OCI-LY7 (cell line): ENCODE results near the gene CIITA. TPM values are rescaled to one million over a fixed set of nuclear protein-coding genes. Genes with fewer than 3 reads are reported as not detected.

Source experiments
- BruUV-seq: library from RNA; stranded (reverse); fragments of 400-500 nt; replicated peaks from 2 replicates; lab custom pipeline; 2021; lab: Mats Ljungman, UMichigan
- CTCF ChIA-PET: fragments of 300-600 bp; sonication (Branson Sonifier 250); formaldehyde crosslinking; loops from one replicate; lab custom pipeline; 2022; ENCODE audit warnings: antibody characterized with exemption; ENCODE audit not compliant: unreplicated experiment; lab: Charles Lee
- POLR2A ChIA-PET: fragments of 300-600 bp; sonication (Branson Sonifier 250); formaldehyde crosslinking; loops from one replicate; lab custom pipeline; 2022; ENCODE audit warnings: antibody characterized with exemption; lab: Charles Lee
- DNase-seq: peaks from one replicate; pipeline ENCODE4 v3.0.0-alpha.2; 2015; ENCODE audit warnings: low spot score
- H2AFZ ChIP-seq: fragments of 200-600 bp; sonication (generic), shearing (Covaris generic); 2 replicates; pipeline ENCODE4 v1.6.1; 2014; ENCODE audit warnings: mild to moderate bottlenecking, antibody characterized with exemption, low read length, moderate library complexity
- H3K27ac ChIP-seq: fragments of 200-600 bp; sonication (generic); 2 replicates; pipeline ENCODE4 v1.5.1; 2014; ENCODE audit warnings: mixed run types, low read depth, mild to moderate bottlenecking, moderate library complexity, low read length, inconsistent platforms; ENCODE audit not compliant: poor library complexity, severe bottlenecking
- H3K36me3 ChIP-seq: fragments of 200-600 bp; sonication (generic); 2 replicates; pipeline ENCODE4 v1.6.1; 2014; ENCODE audit warnings: mild to moderate bottlenecking, antibody characterized with exemption, low read length, moderate library complexity, mixed read lengths; ENCODE audit not compliant: insufficient read depth
- H3K4me1 ChIP-seq: fragments of 200-600 bp; sonication (generic); 2 replicates; pipeline ENCODE4 v1.5.1; 2014; ENCODE audit warnings: mild to moderate bottlenecking, low read length; ENCODE audit not compliant: insufficient read depth, poor library complexity, severe bottlenecking
- H3K4me2 ChIP-seq: fragments of 200-600 bp; sonication (generic); 2 replicates; pipeline ENCODE4 v1.6.1; 2014; ENCODE audit warnings: mild to moderate bottlenecking, low read length
- H3K4me3 ChIP-seq: fragments of 200-600 bp; sonication (generic); 2 replicates; pipeline ENCODE4 v1.5.1; 2014; ENCODE audit warnings: mild to moderate bottlenecking, low read depth, low read length; ENCODE audit not compliant: poor library complexity, severe bottlenecking
- H3K79me2 ChIP-seq: fragments of 200-600 bp; sonication (generic); 2 replicates; pipeline ENCODE4 v1.6.1; 2016; ENCODE audit warnings: low read depth, mild to moderate bottlenecking, low read length, moderate library complexity, mixed read lengths; ENCODE audit not compliant: insufficient read depth
- H3K9me2 ChIP-seq: fragments of 200-600 bp; sonication (generic); 2 replicates; pipeline ENCODE4 v1.6.1; 2016; ENCODE audit warnings: mild to moderate bottlenecking, low read length, mixed read lengths; ENCODE audit not compliant: insufficient read depth
- H3K9me3 ChIP-seq: fragments of 200-600 bp; sonication (generic); 2 replicates; pipeline ENCODE4 v1.6.1; 2014; ENCODE audit warnings: mild to moderate bottlenecking, mixed run types, low read length, mixed read lengths
- H4K20me1 ChIP-seq: fragments of 200-600 bp; sonication (generic); 2 replicates; pipeline ENCODE4 v1.6.1; 2014; ENCODE audit warnings: mild to moderate bottlenecking, antibody characterized with exemption, low read length, moderate library complexity, mixed read lengths; ENCODE audit not compliant: insufficient read depth
- EZH2phosphoT487 ChIP-seq: fragments of 200-600 bp; sonication (generic); IDR thresholded peaks from 2 replicates; pipeline ENCODE4 v1.6.1; 2018; ENCODE audit warnings: low read depth, borderline replicate concordance, mild to moderate bottlenecking, mixed run types, antibody characterized with exemption, low read length, moderate library complexity, mixed read lengths
- intact Hi-C: fragments of 100-400 bp; cut with micrococcal nuclease; formaldehyde crosslinking; loops from one replicate; pipeline ENCODE4 v1.10.0; 2022; ENCODE audit not compliant: unreplicated experiment
- total RNA-seq, 2 experiments: library from RNA; depleted of rRNA in 1 of 2; stranded (reverse); fragments of >200 nt in 1 of 2; shearing (Covaris generic) in 1 of 2; gene quantifications; 2 replicates each; pipeline ENCODE4 v1.2.3, GENCODE V29; 2014 to 2022
- TF ChIP-seq, protein P1 (sequence below): fragments of 200-600 bp; sonication (generic); conservative IDR thresholded peaks from 2 replicates; pipeline ENCODE4 v1.5.1; 2014; ENCODE audit warnings: mild to moderate bottlenecking, antibody characterized with exemption, low read length, moderate library complexity, mixed read lengths

Gene CIITA
- total RNA-seq, 2 experiments from 2014 or later, result 68.7 to 101 TPM

DNA sequence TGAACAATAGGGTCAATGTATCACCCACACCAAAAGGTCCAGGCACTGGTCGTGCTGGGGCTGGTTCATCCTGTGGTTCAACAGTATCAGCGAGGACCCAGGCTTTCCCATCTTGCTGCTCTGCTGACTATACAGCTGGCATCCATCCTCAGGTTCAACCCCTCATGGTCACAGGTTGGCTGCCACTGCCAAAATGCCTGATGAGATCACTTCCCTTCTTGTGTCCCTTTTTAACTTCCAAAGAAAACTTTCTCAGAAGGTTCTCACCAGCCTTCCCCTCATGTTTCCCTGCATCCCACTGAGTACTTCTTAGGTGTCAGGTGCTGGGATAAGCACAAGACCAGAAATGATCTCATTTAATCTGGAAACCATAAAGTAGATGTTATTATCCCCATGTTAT, 93.1 kb downstream of the CIITA start:
- Histone ChIP-seq H3K79me2 (no peaks in the 10 kb centered on the region), H2AFZ (no peak overlapping the region), H4K20me1 (no peaks in the 10 kb centered on the region), H3K9me2 (no peaks in the 10 kb centered on the region), H3K36me3 (peaks cover 78% of the 10 kb centered on the region), H3K4me1 (peaks cover 10% of the 10 kb centered on the region), H3K27ac (no peak overlapping the region), H3K9me3 (no peaks in the 10 kb centered on the region), H3K4me2 (no peak overlapping the region), H3K4me3 (no peak overlapping the region)
- CTCF ChIA-PET, result no interaction called here
- no peak for DNase-seq
- intact Hi-C loops, result loop anchor here (2.0 to 5.0 kb wide), 2 partner anchors 385 to 402 kb away; no protein-coding TSS in a partner anchor
- BruUV-seq, result no TSS peak
- no peak for TF ChIP-seq EZH2phosphoT487
- TF ChIP-seq, protein P1, sequence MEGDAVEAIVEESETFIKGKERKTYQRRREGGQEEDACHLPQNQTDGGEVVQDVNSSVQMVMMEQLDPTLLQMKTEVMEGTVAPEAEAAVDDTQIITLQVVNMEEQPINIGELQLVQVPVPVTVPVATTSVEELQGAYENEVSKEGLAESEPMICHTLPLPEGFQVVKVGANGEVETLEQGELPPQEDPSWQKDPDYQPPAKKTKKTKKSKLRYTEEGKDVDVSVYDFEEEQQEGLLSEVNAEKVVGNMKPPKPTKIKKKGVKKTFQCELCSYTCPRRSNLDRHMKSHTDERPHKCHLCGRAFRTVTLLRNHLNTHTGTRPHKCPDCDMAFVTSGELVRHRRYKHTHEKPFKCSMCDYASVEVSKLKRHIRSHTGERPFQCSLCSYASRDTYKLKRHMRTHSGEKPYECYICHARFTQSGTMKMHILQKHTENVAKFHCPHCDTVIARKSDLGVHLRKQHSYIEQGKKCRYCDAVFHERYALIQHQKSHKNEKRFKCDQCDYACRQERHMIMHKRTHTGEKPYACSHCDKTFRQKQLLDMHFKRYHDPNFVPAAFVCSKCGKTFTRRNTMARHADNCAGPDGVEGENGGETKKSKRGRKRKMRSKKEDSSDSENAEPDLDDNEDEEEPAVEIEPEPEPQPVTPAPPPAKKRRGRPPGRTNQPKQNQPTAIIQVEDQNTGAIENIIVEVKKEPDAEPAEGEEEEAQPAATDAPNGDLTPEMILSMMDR, result no peak
- POLR2A ChIA-PET, result interaction anchor here (0.5 kb wide), 1 partner anchor 348 kb away, joined by 5 read pairs; no protein-coding TSS in a partner anchor

DNA sequence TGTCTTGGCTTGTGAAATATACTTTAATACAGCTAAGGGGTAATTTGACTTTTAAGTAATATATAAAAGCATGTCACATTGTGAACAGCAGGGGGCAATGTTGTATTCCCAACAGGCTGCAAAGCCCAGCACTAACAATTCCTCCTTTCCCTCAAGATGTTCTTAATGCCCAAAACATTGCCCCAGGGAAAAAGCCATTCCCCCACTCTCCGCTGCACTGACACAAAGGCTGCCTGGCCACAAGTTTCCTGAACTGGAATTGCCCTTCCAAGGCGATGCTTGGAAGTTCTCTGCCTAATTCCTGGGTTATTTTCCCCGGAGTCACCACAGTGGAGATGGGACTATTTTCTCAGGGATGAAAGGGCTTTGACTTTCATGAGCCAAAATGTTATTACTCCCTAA, 94.6 kb downstream of the CIITA start:
- BruUV-seq, result no TSS peak
- no peak overlapping the region for H3K4me3 ChIP-seq
- H3K9me3 ChIP-seq, result no peaks in the 10 kb centered on the region
- peak; percentile 66 for DNase-seq
- H3K79me2 ChIP-seq, result no peaks in the 10 kb centered on the region
- CTCF ChIA-PET, result interaction anchor here (1.4 kb wide), 1 partner anchor 11 kb away, joined by 4 read pairs; no protein-coding TSS in a partner anchor
- POLR2A ChIA-PET, result no interaction called here
- intact Hi-C loops, result loop anchor here (2.0 to 5.0 kb wide), 2 partner anchors 383 to 401 kb away; no protein-coding TSS in a partner anchor
- H4K20me1 ChIP-seq, result no peaks in the 10 kb centered on the region
- no peaks in the 10 kb centered on the region for H3K4me1 ChIP-seq
- no peak overlapping the region for H3K27ac ChIP-seq
- H3K4me2 ChIP-seq, result no peak overlapping the region
- no peaks in the 10 kb centered on the region for H3K9me2 ChIP-seq
- H3K36me3 ChIP-seq, result peaks cover 76% of the 10 kb centered on the region
- H2AFZ ChIP-seq, result no peak overlapping the region
- TF ChIP-seq, protein P1, result peak; percentile 91
- TF ChIP-seq EZH2phosphoT487, result no peak

DNA sequence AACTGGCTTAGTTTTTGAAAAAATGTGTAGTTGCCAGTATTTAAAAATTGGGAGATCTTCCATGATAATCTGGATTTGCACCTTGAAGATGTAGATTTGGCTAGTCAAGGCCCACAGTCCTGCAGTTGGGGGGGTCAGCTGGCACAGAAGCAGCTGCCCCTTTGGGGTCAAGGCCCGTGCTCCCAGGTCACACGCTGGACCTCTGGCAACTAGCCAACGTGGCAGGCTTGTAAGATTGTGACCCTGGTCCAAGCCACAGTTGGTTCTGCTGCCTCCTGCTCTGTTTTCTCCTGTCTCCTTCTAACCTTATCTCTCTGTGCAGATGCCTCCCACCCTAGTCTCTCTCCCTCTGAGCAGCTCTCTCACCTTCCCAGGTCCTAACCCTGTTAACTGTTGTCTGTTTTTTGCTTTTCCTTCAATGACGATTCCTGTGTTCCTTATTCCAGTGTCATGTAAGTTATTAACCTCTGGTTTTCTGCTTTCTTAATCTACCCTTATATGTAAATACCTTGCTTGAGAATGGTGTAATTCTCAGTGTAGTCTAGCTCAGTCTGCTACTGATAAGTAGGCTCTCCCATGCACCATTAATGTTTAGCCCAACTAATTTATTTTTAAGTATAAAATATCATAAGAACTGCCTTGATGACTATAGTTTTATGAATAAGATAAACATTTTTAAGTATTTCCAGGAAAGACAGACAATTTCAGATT, 95.3 kb downstream of the CIITA start:
- ChIA-PET POLR2A (no interaction called here), CTCF (interaction anchor here (0.6 to 1.4 kb wide), 2 partner anchors 10 to 106 kb away, joined by 3 to 4 read pairs; no protein-coding TSS in a partner anchor)
- Histone ChIP-seq H3K4me1 (no peaks in the 10 kb centered on the region), H2AFZ (no peak overlapping the region), H3K27ac (no peak overlapping the region), H3K9me3 (no peaks in the 10 kb centered on the region), H3K9me2 (no peaks in the 10 kb centered on the region), H3K4me2 (no peak overlapping the region), H3K36me3 (peaks cover 76% of the 10 kb centered on the region), H3K79me2 (no peaks in the 10 kb centered on the region), H3K4me3 (no peak overlapping the region), H4K20me1 (no peaks in the 10 kb centered on the region)
- TF ChIP-seq EZH2phosphoT487, result no peak
- intact Hi-C loops, result loop anchor here (2.0 to 5.0 kb wide), 2 partner anchors 285 to 400 kb away; partner anchors contain the start of gene SOCS1
- DNase-seq, result no peak
- no TSS peak for BruUV-seq
